Mesendoderm (in vitro differentiated cells): ENCODE results near the gene CRABP1.

Experiments
- DNase-seq: peaks from one replicate; pipeline ENCODE4 v3.0.0; 2013
- H2AK5ac ChIP-seq: 2 replicates; pipeline ENCODE4 v1.6.1; 2013; ENCODE audit warnings: low read length, inconsistent platforms
- H2BK120ac ChIP-seq: 2 replicates; pipeline ENCODE4 v1.6.1; 2013; ENCODE audit warnings: low read depth, mild to moderate bottlenecking, low read length, moderate library complexity, mixed read lengths
- H2BK15ac ChIP-seq: replicated peaks from 2 replicates; pipeline ENCODE4 v1.6.1; 2013; ENCODE audit warnings: low read depth, mild to moderate bottlenecking, moderate library complexity
- H2BK5ac ChIP-seq: 2 replicates; pipeline ENCODE4 v1.6.1; 2013; ENCODE audit warnings: low read length, inconsistent platforms
- H3K18ac ChIP-seq: 2 replicates; pipeline ENCODE4 v1.6.1; 2013; ENCODE audit warnings: mild to moderate bottlenecking, low read length, mixed read lengths
- H3K23ac ChIP-seq: one replicate; pipeline ENCODE4 v1.6.1; 2013; ENCODE audit warnings: low read length
- H3K27ac ChIP-seq: 2 replicates; pipeline ENCODE4 v1.5.1; 2013; ENCODE audit warnings: low read depth, mild to moderate bottlenecking, inconsistent platforms, low read length, moderate library complexity
- H3K27me3 ChIP-seq: 2 replicates; pipeline ENCODE4 v1.6.1; 2013; ENCODE audit warnings: low read length, control low read depth, mild to moderate bottlenecking, inconsistent platforms; ENCODE audit not compliant: insufficient read depth, poor library complexity
- H3K36me3 ChIP-seq: 2 replicates; pipeline ENCODE4 v1.6.1; 2013; ENCODE audit warnings: low read length, inconsistent platforms; ENCODE audit not compliant: control insufficient read depth, insufficient read depth
- H3K4ac ChIP-seq: one replicate; pipeline ENCODE4 v1.6.1; 2013; ENCODE audit warnings: low read depth, mild to moderate bottlenecking, low read length, moderate library complexity
- H3K4me1 ChIP-seq: 2 replicates; pipeline ENCODE4 v1.6.1; 2013; ENCODE audit warnings: low read depth, low read length, inconsistent platforms; ENCODE audit not compliant: control insufficient read depth
- H3K4me2 ChIP-seq: 2 replicates; pipeline ENCODE4 v1.6.1; 2013; ENCODE audit warnings: low read length
- H3K4me3 ChIP-seq: 2 replicates; pipeline ENCODE4 v1.5.1; 2013; ENCODE audit warnings: mild to moderate bottlenecking, low read length
- H3K56ac ChIP-seq: one replicate; pipeline ENCODE4 v1.6.1; 2013; ENCODE audit warnings: low read length
- H3K79me1 ChIP-seq: 2 replicates; pipeline ENCODE4 v1.6.1; 2013; ENCODE audit warnings: low read length, inconsistent platforms
- H3K79me2 ChIP-seq: 2 replicates; pipeline ENCODE4 v1.6.1; 2013; ENCODE audit warnings: mild to moderate bottlenecking, low read length; ENCODE audit not compliant: control insufficient read depth, insufficient read depth
- H3K9ac ChIP-seq: 2 replicates; pipeline ENCODE4 v1.6.1; 2013; ENCODE audit warnings: low read length, inconsistent platforms
- H4K5ac ChIP-seq: one replicate; pipeline ENCODE4 v1.6.1; 2013; ENCODE audit warnings: low read length
- H4K8ac ChIP-seq: one replicate; pipeline ENCODE4 v1.6.1; 2013; ENCODE audit warnings: low read depth, mild to moderate bottlenecking, control low read depth, low read length, moderate library complexity
- WGBS: extraction: QIAGEN DNeasy Blood & Tissue Kit; methylation state at CpG from one replicate; pipeline ENCODE4 v1.1.7; 2013; ENCODE audit warnings: low lambda C conversion rate, missing lambda C conversion rate; ENCODE audit not compliant: insufficient coverage; ENCODE audit errors: extremely low coverage; 5-methylcytosine and 5-hydroxymethylcytosine counted together

Gene CRABP1

GRCh38 chr15:78360958-78361718 is 21.0 kb downstream of the CRABP1 start:
- H2BK120ac ChIP-seq = no peak overlapping the region
- H3K27me3 ChIP-seq = no peaks in the 10 kb centered on the region
- H3K27ac ChIP-seq = no peak overlapping the region
- DNase-seq = peak; percentile 33
- no peak overlapping the region for H2AK5ac ChIP-seq
- no peak overlapping the region for H3K9ac ChIP-seq
- no peak overlapping the region for H4K5ac ChIP-seq
- H3K79me2 ChIP-seq = no peaks in the 10 kb centered on the region
- H3K36me3 ChIP-seq = no peaks in the 10 kb centered on the region
- no peak overlapping the region for H3K4me2 ChIP-seq
- H3K56ac ChIP-seq = no peak overlapping the region
- no peak overlapping the region for H3K4me3 ChIP-seq
- H2BK5ac ChIP-seq = no peak overlapping the region
- no peaks in the 10 kb centered on the region for H3K4me1 ChIP-seq
- no peak overlapping the region for H3K18ac ChIP-seq
- H3K4ac ChIP-seq = no peak overlapping the region
- WGBS = no CpG with 5 or more reads among the region's 8 CpGs
- H4K8ac ChIP-seq = no peak overlapping the region
- H3K23ac ChIP-seq = no peak overlapping the region
- H2BK15ac ChIP-seq = no peak overlapping the region
- no peaks in the 10 kb centered on the region for H3K79me1 ChIP-seq

- no peak overlapping the region for H4K8ac ChIP-seq
- no peak overlapping the region for H3K9ac ChIP-seq
- H3K23ac ChIP-seq = no peak overlapping the region
- no peak overlapping the region for H2BK5ac ChIP-seq
- H2BK120ac ChIP-seq = no peak overlapping the region
- WGBS = no CpG with 5 or more reads among the region's 6 CpGs
- H3K36me3 ChIP-seq = no peaks in the 10 kb centered on the region
- no peak overlapping the region for H4K5ac ChIP-seq
- no peak for DNase-seq
- H3K4me3 ChIP-seq = no peak overlapping the region
- no peak overlapping the region for H3K4ac ChIP-seq
- H3K79me2 ChIP-seq = no peaks in the 10 kb centered on the region
- no peak overlapping the region for H2AK5ac ChIP-seq
- no peak overlapping the region for H3K4me2 ChIP-seq
- H3K56ac ChIP-seq = no peak overlapping the region
- no peaks in the 10 kb centered on the region for H3K4me1 ChIP-seq
- H3K18ac ChIP-seq = no peak overlapping the region
- H3K27ac ChIP-seq = no peak overlapping the region
- no peaks in the 10 kb centered on the region for H3K27me3 ChIP-seq
- H2BK15ac ChIP-seq = no peak overlapping the region
- H3K79me1 ChIP-seq = no peaks in the 10 kb centered on the region
Observed at GRCh38 chr15:78361771-78362506, 21.8 kb downstream of the CRABP1 start.

DNA sequence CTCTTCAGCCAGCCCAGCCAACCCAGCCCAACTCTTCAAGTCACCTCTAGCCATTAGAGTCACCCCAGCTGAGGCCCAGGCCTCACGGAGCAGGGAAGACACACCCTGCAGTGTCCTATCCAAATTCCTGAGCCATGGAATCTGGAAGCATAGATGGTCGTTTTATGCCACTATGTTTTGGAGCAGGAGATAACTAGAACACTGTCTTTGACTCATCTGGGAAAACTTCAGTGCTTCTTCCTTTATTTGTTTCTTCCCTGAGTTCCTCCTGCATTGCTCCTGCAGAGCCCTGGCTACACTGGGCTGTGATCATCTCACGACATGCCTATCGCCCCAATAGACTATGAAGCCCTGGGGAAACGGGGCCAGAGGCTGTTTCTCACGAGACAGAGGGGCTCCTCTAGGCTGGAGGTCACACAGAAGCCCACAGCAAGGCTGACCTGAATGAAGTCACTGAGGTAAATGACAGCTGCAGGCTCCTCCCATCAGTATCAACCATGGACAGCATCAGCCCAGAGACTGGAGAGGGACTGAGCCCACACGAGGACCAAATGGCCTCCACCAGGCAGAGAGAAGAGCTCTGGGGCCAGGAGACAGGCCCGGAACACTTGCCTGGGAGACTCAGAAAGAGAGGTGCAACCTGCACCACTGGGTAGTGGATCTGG is 22.7 kb downstream of the CRABP1 start:
- Histone ChIP-seq H3K4ac (no peak overlapping the region), H3K27ac (no peak overlapping the region), H2BK15ac (no peak overlapping the region), H3K18ac (no peak overlapping the region), H3K4me2 (no peak overlapping the region), H3K23ac (no peak overlapping the region), H2BK120ac (no peak overlapping the region), H2BK5ac (no peak overlapping the region), H4K5ac (no peak overlapping the region), H2AK5ac (no peak overlapping the region), H3K4me1 (no peaks in the 10 kb centered on the region), H3K36me3 (no peaks in the 10 kb centered on the region), H3K9ac (no peak overlapping the region), H4K8ac (no peak overlapping the region), H3K56ac (no peak overlapping the region), H3K79me1 (no peaks in the 10 kb centered on the region), H3K27me3 (no peaks in the 10 kb centered on the region), H3K4me3 (no peak overlapping the region), H3K79me2 (no peaks in the 10 kb centered on the region)
- no peak for DNase-seq
- WGBS = no CpG with 5 or more reads among the region's 8 CpGs

DNA sequence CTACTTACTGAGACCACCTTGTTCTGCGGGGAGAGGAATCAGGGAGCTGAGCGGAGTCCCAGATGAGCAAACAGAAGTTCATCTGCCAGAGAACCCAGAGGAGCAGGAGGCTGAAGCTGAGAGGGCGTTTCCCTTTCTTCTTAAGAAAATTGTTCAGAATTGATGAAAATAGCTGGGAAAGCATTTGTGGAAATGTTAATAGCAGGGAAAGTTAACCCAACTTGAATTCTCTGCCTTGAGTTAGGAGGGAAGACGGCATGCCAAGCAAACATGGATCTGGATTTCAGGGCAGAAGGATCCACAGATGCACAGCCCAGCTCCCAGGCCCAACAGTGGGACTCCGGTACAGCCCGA is 23.2 kb downstream of the CRABP1 start:
- no peak overlapping the region for H3K18ac ChIP-seq
- H3K27me3 ChIP-seq = no peaks in the 10 kb centered on the region
- WGBS = no CpG with 5 or more reads among the region's 6 CpGs
- H3K36me3 ChIP-seq = no peaks in the 10 kb centered on the region
- no peak overlapping the region for H4K5ac ChIP-seq
- H2BK15ac ChIP-seq = no peak overlapping the region
- H3K79me1 ChIP-seq = no peaks in the 10 kb centered on the region
- no peak overlapping the region for H3K9ac ChIP-seq
- no peak overlapping the region for H2BK5ac ChIP-seq
- no peak overlapping the region for H3K23ac ChIP-seq
- H3K4me2 ChIP-seq = no peak overlapping the region
- H2AK5ac ChIP-seq = no peak overlapping the region
- H3K27ac ChIP-seq = no peak overlapping the region
- H3K4ac ChIP-seq = no peak overlapping the region
- H2BK120ac ChIP-seq = no peak overlapping the region
- no peaks in the 10 kb centered on the region for H3K79me2 ChIP-seq
- H4K8ac ChIP-seq = no peak overlapping the region
- H3K56ac ChIP-seq = no peak overlapping the region
- H3K4me1 ChIP-seq = peaks cover under 1% of the 10 kb centered on the region
- DNase-seq = no peak
- no peak overlapping the region for H3K4me3 ChIP-seq

DNA sequence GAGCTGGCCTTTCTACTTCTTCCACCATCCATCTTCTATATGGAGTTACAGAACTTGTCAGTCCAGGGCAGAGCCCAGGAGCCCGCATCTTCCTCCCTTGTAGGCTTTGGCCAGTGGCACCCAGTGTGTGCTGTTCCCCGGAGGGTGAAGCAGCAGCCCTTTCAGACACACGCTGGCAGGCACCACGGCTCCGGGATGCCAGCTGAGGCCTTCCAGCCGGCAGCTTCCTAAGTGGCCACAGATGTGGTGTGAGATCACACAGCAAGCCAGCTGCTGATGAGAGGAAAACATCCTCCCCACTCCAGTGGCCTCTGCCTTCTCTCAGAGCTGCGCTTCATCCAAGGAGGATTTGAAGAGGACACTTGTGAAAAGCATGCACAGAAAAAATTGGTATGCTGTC is 24.1 kb downstream of the CRABP1 start:
- no peak overlapping the region for H4K5ac ChIP-seq
- DNase-seq = no peak
- no peak overlapping the region for H2BK15ac ChIP-seq
- no peak overlapping the region for H3K56ac ChIP-seq
- peaks cover 2% of the 10 kb centered on the region for H3K4me1 ChIP-seq
- H4K8ac ChIP-seq = no peak overlapping the region
- H3K4me2 ChIP-seq = no peak overlapping the region
- H3K9ac ChIP-seq = no peak overlapping the region
- no peak overlapping the region for H3K4me3 ChIP-seq
- no peaks in the 10 kb centered on the region for H3K27me3 ChIP-seq
- no peaks in the 10 kb centered on the region for H3K79me2 ChIP-seq
- no peak overlapping the region for H2BK5ac ChIP-seq
- H3K18ac ChIP-seq = no peak overlapping the region
- H3K79me1 ChIP-seq = no peaks in the 10 kb centered on the region
- H3K4ac ChIP-seq = no peak overlapping the region
- H3K27ac ChIP-seq = no peak overlapping the region
- no peaks in the 10 kb centered on the region for H3K36me3 ChIP-seq
- H2AK5ac ChIP-seq = no peak overlapping the region
- H2BK120ac ChIP-seq = no peak overlapping the region
- WGBS = no CpG with 5 or more reads among the region's 7 CpGs
- no peak overlapping the region for H3K23ac ChIP-seq
